ENCODE measurements around the gene LSAMP.

Gene LSAMP

DNA sequence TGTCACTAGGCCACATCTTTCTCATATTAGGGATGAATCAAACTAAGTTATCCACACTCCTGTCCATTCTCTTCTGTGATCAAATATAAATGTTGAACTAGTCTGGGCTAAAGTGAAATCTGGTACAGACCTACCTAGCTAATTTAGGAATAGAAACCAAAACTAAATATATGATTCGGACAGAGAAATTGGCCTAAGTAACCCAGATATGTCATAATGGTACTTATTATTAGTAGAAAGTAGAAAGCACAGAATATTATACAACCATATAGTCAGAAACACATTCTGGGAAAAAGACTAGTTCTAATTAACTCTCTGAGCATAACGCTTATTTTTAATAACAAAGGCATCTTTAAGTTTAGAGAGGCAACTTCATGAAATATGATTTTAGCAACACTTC, 389.0 kb downstream of the LSAMP start:
- H3K4me1 ChIP-seq (ENCODE audit: insufficient read depth, poor library complexity, severe bottlenecking) = peaks cover 17% of the 10 kb centered on the region
- TF ChIP-seq, protein P1, sequence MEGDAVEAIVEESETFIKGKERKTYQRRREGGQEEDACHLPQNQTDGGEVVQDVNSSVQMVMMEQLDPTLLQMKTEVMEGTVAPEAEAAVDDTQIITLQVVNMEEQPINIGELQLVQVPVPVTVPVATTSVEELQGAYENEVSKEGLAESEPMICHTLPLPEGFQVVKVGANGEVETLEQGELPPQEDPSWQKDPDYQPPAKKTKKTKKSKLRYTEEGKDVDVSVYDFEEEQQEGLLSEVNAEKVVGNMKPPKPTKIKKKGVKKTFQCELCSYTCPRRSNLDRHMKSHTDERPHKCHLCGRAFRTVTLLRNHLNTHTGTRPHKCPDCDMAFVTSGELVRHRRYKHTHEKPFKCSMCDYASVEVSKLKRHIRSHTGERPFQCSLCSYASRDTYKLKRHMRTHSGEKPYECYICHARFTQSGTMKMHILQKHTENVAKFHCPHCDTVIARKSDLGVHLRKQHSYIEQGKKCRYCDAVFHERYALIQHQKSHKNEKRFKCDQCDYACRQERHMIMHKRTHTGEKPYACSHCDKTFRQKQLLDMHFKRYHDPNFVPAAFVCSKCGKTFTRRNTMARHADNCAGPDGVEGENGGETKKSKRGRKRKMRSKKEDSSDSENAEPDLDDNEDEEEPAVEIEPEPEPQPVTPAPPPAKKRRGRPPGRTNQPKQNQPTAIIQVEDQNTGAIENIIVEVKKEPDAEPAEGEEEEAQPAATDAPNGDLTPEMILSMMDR (IDR thresholded peaks at IDR 0.05; ENCODE audit: poor library complexity, severe bottlenecking) = no peak
- H3K4me3 ChIP-seq (ENCODE audit: severe bottlenecking) = no peak overlapping the region
- no peak overlapping the region for H3K27ac ChIP-seq (ENCODE audit: poor library complexity, severe bottlenecking)
- no peaks in the 10 kb centered on the region for H3K36me3 ChIP-seq (ENCODE audit: low read depth)
- DNase-seq (ENCODE audit: low spot score) (no peak), ATAC-seq (ENCODE audit: low read depth) (no peak)
- H3K9me3 ChIP-seq (ENCODE audit: severe bottlenecking) = no peaks in the 10 kb centered on the region
- H3K27me3 ChIP-seq (ENCODE audit: insufficient read depth, poor library complexity, severe bottlenecking) = no peaks in the 10 kb centered on the region

DNA sequence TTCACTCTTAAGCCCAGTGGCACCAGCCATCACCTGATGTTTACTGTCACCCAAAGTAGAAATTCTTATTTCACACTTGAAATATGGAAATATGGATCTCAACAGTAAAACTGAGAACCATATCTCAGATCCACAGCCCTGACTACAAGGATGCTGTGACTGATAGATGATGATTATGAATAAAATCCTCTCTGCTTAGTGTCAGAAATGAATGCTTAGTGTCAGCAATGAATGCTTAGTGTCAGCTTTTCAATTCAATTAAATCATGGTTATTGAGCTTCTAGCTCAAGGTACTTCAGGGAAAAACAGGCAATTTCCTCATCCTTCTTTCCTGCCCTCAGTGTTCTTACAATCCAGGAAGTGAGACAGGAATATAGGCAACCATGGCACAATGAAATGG, 392.3 kb downstream of the LSAMP start:
- H3K9me3 ChIP-seq (ENCODE audit: severe bottlenecking) = no peaks in the 10 kb centered on the region
- TF ChIP-seq, protein P1 (IDR thresholded peaks at IDR 0.05; ENCODE audit: poor library complexity, severe bottlenecking) = no peak
- H3K4me3 ChIP-seq (ENCODE audit: severe bottlenecking) = no peak overlapping the region
- no peaks in the 10 kb centered on the region for H3K27me3 ChIP-seq (ENCODE audit: insufficient read depth, poor library complexity, severe bottlenecking)
- DNase-seq (ENCODE audit: low spot score) = no peak
- no peak overlapping the region for H3K27ac ChIP-seq (ENCODE audit: poor library complexity, severe bottlenecking)
- ATAC-seq (ENCODE audit: low read depth) = no peak
- no peaks in the 10 kb centered on the region for H3K36me3 ChIP-seq (ENCODE audit: low read depth)
- H3K4me1 ChIP-seq (ENCODE audit: insufficient read depth, poor library complexity, severe bottlenecking) = peaks cover 5% of the 10 kb centered on the region

DNA sequence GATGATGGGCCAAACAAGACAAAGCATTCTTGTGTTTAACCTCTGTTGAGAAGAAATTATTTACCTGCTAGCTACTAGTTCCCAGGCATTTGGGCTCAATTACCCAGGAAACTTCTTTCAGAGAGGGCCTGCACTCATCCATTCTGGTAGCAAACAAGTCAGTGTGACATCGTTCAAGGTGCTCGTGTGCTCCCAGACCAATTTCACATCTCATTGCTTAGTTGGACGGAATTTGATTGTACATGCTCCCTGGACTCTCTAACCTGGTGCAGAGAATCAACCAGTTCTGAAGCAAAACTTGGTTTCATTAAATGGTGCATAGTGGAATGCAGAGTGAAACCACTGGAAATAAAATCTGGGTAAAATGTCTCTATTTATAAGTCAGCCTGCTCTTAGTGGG, 392.7 kb downstream of the LSAMP start:
- Histone ChIP-seq H3K27ac (ENCODE audit: poor library complexity, severe bottlenecking) (no peak overlapping the region), H3K4me3 (ENCODE audit: severe bottlenecking) (no peak overlapping the region), H3K36me3 (ENCODE audit: low read depth) (no peaks in the 10 kb centered on the region), H3K27me3 (ENCODE audit: insufficient read depth, poor library complexity, severe bottlenecking) (no peaks in the 10 kb centered on the region), H3K4me1 (ENCODE audit: insufficient read depth, poor library complexity, severe bottlenecking) (peaks cover 5% of the 10 kb centered on the region), H3K9me3 (ENCODE audit: severe bottlenecking) (no peaks in the 10 kb centered on the region)
- ATAC-seq (ENCODE audit: low read depth) = no peak
- TF ChIP-seq, protein P1 (IDR thresholded peaks at IDR 0.05; ENCODE audit: poor library complexity, severe bottlenecking) = no peak
- DNase-seq (ENCODE audit: low spot score) = no peak

DNA sequence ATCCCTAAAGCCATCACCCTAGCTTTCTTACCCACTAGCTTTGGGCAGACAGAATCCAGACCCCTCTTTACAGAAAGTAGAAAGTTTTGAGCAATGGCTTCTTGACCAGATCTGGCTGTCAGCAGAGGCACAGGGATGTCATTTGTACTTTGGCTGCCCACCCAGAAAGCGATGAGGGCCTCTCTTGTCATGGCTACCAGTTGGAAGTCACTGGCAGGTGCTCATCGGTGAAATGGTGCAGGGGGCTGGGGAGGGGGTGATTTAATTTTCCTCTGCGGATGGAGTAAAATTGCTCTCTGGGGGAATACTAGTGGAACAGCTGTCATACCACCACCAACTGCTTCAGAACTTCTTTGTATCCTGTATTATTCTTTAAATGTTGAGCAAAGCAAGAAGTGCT, 393.7 kb downstream of the LSAMP start:
- no peaks in the 10 kb centered on the region for H3K36me3 ChIP-seq (ENCODE audit: low read depth)
- TF ChIP-seq, protein P1 (IDR thresholded peaks at IDR 0.05; ENCODE audit: poor library complexity, severe bottlenecking) = no peak
- H3K27ac ChIP-seq (ENCODE audit: poor library complexity, severe bottlenecking) = no peak overlapping the region
- no peaks in the 10 kb centered on the region for H3K9me3 ChIP-seq (ENCODE audit: severe bottlenecking)
- DNase-seq (ENCODE audit: low spot score) (no peak), ATAC-seq (ENCODE audit: low read depth) (no peak)
- no peak overlapping the region for H3K4me3 ChIP-seq (ENCODE audit: severe bottlenecking)
- no peaks in the 10 kb centered on the region for H3K27me3 ChIP-seq (ENCODE audit: insufficient read depth, poor library complexity, severe bottlenecking)
- H3K4me1 ChIP-seq (ENCODE audit: insufficient read depth, poor library complexity, severe bottlenecking) = peaks cover 5% of the 10 kb centered on the region

DNA sequence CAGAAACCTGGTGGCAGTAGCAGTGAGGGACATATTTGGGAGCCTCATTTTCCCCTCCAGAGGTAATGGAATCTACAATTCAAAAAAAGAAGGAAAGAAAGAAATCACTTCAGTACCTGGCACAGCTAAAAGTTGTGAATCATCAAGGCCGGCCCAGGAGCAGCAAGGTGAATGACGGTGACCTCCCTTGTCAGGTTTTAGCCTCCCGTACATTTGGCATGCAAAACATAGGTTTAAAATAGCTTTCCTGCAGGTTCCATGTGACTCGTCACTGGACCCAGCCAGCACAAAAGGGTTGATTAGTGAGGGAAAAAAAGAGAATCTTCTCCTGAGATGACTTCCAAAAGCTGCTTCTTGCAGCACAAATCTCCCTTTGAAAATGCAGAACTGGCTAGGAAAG, 394.2 kb downstream of the LSAMP start:
- TF ChIP-seq, protein P1 (IDR thresholded peaks at IDR 0.05; ENCODE audit: poor library complexity, severe bottlenecking) = no peak
- Histone ChIP-seq H3K4me1 (ENCODE audit: insufficient read depth, poor library complexity, severe bottlenecking) (peaks cover 5% of the 10 kb centered on the region), H3K9me3 (ENCODE audit: severe bottlenecking) (no peaks in the 10 kb centered on the region), H3K27ac (ENCODE audit: poor library complexity, severe bottlenecking) (no peak overlapping the region), H3K27me3 (ENCODE audit: insufficient read depth, poor library complexity, severe bottlenecking) (no peaks in the 10 kb centered on the region), H3K36me3 (ENCODE audit: low read depth) (no peaks in the 10 kb centered on the region), H3K4me3 (ENCODE audit: severe bottlenecking) (no peak overlapping the region)
- DNase-seq (ENCODE audit: low spot score) (no peak), ATAC-seq (ENCODE audit: low read depth) (0 out of 3 replicates have a peak, but pooled peaks have one; percentile 31)

All from RWPE2 (cell line).